22Rv1 (cell line): ENCODE measurements around the gene TEX12.

Experiments used
- ZFX ChIP-seq: fragments of 450-650 bp; IDR thresholded peaks from 2 replicates; pipeline ENCODE4 v1.6.1; 2017; ENCODE audit warnings: antibody characterized with exemption, borderline replicate concordance
- TF ChIP-seq, protein P1 (sequence below): fragments of 450-650 bp; IDR thresholded peaks from 2 replicates; pipeline ENCODE4 v1.5.1; 2017; ENCODE audit warnings: mild to moderate bottlenecking

DNA sequence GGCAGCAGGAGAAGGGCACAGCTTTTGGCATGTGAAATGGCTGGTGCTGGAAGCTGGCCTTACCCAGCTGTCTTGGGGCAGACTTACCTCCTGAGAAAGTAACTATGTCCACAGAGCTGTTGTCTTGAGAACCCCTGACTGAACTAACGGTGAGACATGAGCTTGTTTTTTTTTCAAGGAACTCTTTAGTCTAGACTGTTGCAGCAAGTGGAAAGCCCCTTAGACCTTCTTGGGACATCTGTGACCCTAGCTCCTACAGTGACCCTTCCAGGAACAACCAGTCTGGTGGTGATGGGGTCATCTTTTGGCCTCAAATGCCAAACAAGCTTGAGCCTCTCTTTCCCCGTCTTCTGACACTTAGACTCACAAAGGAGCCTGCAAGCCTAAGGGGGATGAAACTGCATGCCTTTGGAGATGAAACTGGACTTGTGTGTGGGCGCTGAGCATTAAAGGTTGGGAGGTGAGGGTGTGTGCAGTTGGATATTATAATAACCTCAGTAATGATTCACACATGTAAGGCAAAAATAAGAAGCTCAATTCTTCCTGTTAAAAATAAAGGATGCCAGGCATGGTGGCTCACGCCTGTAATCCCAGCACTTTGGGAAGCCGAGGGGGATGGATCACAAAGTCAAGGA lies 45.1 kb upstream of the TEX12 start:
- TF ChIP-seq, protein P1, sequence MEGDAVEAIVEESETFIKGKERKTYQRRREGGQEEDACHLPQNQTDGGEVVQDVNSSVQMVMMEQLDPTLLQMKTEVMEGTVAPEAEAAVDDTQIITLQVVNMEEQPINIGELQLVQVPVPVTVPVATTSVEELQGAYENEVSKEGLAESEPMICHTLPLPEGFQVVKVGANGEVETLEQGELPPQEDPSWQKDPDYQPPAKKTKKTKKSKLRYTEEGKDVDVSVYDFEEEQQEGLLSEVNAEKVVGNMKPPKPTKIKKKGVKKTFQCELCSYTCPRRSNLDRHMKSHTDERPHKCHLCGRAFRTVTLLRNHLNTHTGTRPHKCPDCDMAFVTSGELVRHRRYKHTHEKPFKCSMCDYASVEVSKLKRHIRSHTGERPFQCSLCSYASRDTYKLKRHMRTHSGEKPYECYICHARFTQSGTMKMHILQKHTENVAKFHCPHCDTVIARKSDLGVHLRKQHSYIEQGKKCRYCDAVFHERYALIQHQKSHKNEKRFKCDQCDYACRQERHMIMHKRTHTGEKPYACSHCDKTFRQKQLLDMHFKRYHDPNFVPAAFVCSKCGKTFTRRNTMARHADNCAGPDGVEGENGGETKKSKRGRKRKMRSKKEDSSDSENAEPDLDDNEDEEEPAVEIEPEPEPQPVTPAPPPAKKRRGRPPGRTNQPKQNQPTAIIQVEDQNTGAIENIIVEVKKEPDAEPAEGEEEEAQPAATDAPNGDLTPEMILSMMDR = no peak
- no peak for TF ChIP-seq ZFX
